ENCODE results near the gene TM4SF1. TPM values are rescaled to one million over a fixed set of nuclear protein-coding genes. Genes with fewer than 3 reads are reported as not detected.

Gene TM4SF1
- total RNA-seq, 4 donors from 2014 or later = 15.2 to 55.3 (median 25.8) TPM

- Histone ChIP-seq H3K4me1 (no peaks in the 10 kb centered on the region), H3K4me3 (no peak overlapping the region), H3K9me3 (no peaks in the 10 kb centered on the region), H3K27ac (no peak overlapping the region), H3K27me3 (no peaks in the 10 kb centered on the region), H3K36me3 (no peaks in the 10 kb centered on the region)
- TF ChIP-seq POLR2A (IDR thresholded peaks at IDR 0.05) (no peak), CTCF (IDR thresholded peaks at IDR 0.05) (no peak)
- no peak for DNase-seq
These were observed 30.4 kb upstream of the TM4SF1 start for GRCh38 chr3:149407898-149408297.

DNA sequence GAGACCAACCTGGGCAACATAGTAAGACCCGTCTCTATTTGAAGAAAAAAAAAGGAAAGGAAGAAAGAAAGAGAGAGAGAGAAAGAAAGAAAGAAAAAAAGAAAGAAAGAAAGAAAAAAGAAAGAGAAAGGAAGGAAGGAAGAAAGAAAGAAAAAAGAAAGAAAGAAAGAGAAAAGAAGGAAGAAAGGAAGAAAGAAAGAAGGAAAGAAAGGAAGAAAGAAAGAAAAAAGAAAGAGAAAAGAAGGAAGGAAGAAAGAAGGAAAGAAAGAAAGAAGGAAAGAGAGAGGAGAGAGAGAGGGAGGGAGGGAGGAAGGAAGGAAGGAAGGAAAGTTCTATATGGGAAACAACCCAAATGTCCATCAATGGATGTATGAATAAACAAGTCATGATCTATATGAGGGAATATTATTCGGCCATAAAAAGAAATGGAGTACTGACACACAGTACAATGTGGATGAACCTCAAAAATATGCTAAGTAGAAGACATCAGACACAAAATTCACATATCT is 28.8 kb upstream of the TM4SF1 start:
- no peak for DNase-seq

DNA sequence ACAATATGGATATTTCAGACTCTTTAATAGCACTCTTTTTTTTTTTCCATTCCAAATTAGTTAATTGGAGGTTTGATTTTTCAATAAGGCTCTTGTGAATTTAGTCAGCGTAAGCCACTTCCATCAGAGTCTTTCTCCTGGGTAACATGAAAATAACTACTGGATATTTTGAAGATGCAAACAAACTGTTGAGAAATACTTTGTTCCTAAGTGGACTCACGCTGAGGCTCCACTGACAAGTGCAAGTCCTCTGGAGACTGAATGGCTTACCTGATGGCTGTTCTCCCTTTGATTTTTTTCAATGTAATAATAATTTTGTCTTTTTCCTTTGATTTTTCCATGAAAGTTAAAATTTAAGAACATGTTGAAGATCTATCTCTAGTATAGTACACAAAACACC is 26.0 kb upstream of the TM4SF1 start:
- DNase-seq = no peak
- no peaks in the 10 kb centered on the region for H3K9me3 ChIP-seq
- H3K4me3 ChIP-seq = no peak overlapping the region
- peaks cover 0 to 8% (median 2%) of the 10 kb centered on the region in 4 donors for H3K4me1 ChIP-seq
- no peak overlapping the region for H3K27ac ChIP-seq
- TF ChIP-seq CTCF (IDR thresholded peaks at IDR 0.05) (no peak), POLR2A (IDR thresholded peaks at IDR 0.05) (no peak)
- H3K36me3 ChIP-seq = no peaks in the 10 kb centered on the region
- no peaks in the 10 kb centered on the region for H3K27me3 ChIP-seq

More for the DNA sequence above, 28.8 kb upstream of the TM4SF1 start:
- no peaks in the 10 kb centered on the region for H3K27me3 ChIP-seq
- no peaks in the 10 kb centered on the region for H3K36me3 ChIP-seq
- no peak overlapping the region for H3K27ac ChIP-seq
- TF ChIP-seq CTCF (IDR thresholded peaks at IDR 0.05) (no peak), POLR2A (IDR thresholded peaks at IDR 0.05) (no peak)
- no peaks in the 10 kb centered on the region for H3K9me3 ChIP-seq
- peaks cover 0 to 5% (median under 1%) of the 10 kb centered on the region in 4 donors for H3K4me1 ChIP-seq
- no peak overlapping the region for H3K4me3 ChIP-seq

- no peak for DNase-seq
- Histone ChIP-seq H3K27ac (peak overlapping the region in 2 of 4 donors; percentile 45 to 50), H3K4me1 (peaks cover 0 to 8% (median 2%) of the 10 kb centered on the region in 4 donors), H3K36me3 (no peaks in the 10 kb centered on the region), H3K9me3 (no peaks in the 10 kb centered on the region), H3K27me3 (no peaks in the 10 kb centered on the region), H3K4me3 (no peak overlapping the region)
- TF ChIP-seq POLR2A (IDR thresholded peaks at IDR 0.05) = no peak
- no peak for TF ChIP-seq CTCF (IDR thresholded peaks at IDR 0.05)
These were observed 25.0 kb upstream of the TM4SF1 start for GRCh38 chr3:149402481-149402880.

GRCh38 chr3:149401926-149402310 is 24.5 kb upstream of the TM4SF1 start:
- no peak for TF ChIP-seq POLR2A (IDR thresholded peaks at IDR 0.05)
- no peak for TF ChIP-seq CTCF (IDR thresholded peaks at IDR 0.05)

More at GRCh38 chr3:149401926-149402310, 24.5 kb upstream of the TM4SF1 start:
- Histone ChIP-seq H3K4me1 (peaks cover 0 to 8% (median 2%) of the 10 kb centered on the region in 4 donors), H3K36me3 (no peaks in the 10 kb centered on the region), H3K4me3 (no peak overlapping the region), H3K27me3 (no peaks in the 10 kb centered on the region), H3K9me3 (no peaks in the 10 kb centered on the region), H3K27ac (peak overlapping the region in 2 of 4 donors; percentile 45 to 50)
- DNase-seq = no peak

Data from Peyer's patch (tissue), 4 donors.